PC-3 (cell line): ENCODE data around the gene PPP1R3F. TPM values are rescaled to one million over a fixed set of nuclear protein-coding genes. Genes with fewer than 3 reads are reported as not detected.
"Not testable (repeated sequence)": the region's sequence is repeated elsewhere in the genome, so short reads cannot be mapped to it uniquely, and the experiment has no call there.

ENCODE experiments used
- ATAC-seq: fragments of 200-7000 bp; cut with Tn5 transposase; 2 replicates; pipeline ENCODE4 v1.9.1; 2020; ENCODE audit warnings: mild to moderate bottlenecking, moderate library complexity
- BruUV-seq: library from RNA; stranded (reverse); fragments of 400-500 nt; replicated peaks from 2 replicates; lab custom pipeline; 2021; lab: Mats Ljungman, UMichigan
- CTCF ChIA-PET: fragments of 300-600 bp; sonication (Branson Sonifier 250); formaldehyde crosslinking; loops from one replicate; lab custom pipeline; 2022; ENCODE audit warnings: antibody characterized with exemption; lab: Charles Lee
- POLR2A ChIA-PET: fragments of 300-600 bp; sonication (Branson Sonifier 250); formaldehyde crosslinking; loops from one replicate; lab custom pipeline; 2022; ENCODE audit warnings: antibody characterized with exemption; ENCODE audit not compliant: unreplicated experiment; lab: Charles Lee
- DNase-seq: peaks from one replicate; pipeline ENCODE4 v3.0.0-alpha.2; 2015
- H2AFZ ChIP-seq: fragments of 300-600 bp; sonication (generic); 2 replicates; pipeline ENCODE4 v1.6.0; 2016; ENCODE audit warnings: antibody characterized with exemption, low read length
- H3F3A ChIP-seq: fragments of 300-600 bp; sonication (generic); one replicate; pipeline ENCODE4 v1.6.0; 2017; ENCODE audit warnings: antibody characterized with exemption, low read length, control low read depth, mild to moderate bottlenecking; ENCODE audit not compliant: unreplicated experiment
- H3K27ac ChIP-seq: fragments of 300-600 bp; sonication (generic); 2 replicates; pipeline ENCODE4 v1.5.1; 2016; ENCODE audit warnings: mild to moderate bottlenecking, low read length
- H3K27me3 ChIP-seq: fragments of 300-600 bp; sonication (generic); 2 replicates; pipeline ENCODE4 v1.6.1; 2016; ENCODE audit warnings: low read length, mixed read lengths
- H3K36me3 ChIP-seq: fragments of 300-600 bp; sonication (generic); 2 replicates; pipeline ENCODE4 v1.6.1; 2016; ENCODE audit warnings: low read depth, mixed run types, low read length, mixed read lengths
- H3K4me1 ChIP-seq: fragments of 300-600 bp; sonication (generic); 2 replicates; pipeline ENCODE4 v1.5.1; 2016; ENCODE audit warnings: low read length; ENCODE audit not compliant: insufficient read depth
- H3K4me2 ChIP-seq: fragments of 300-600 bp; sonication (generic); 2 replicates; pipeline ENCODE4 v1.6.0; 2016; ENCODE audit warnings: low read length
- H3K4me3 ChIP-seq: fragments of 300-600 bp; sonication (generic); 2 replicates; pipeline ENCODE4 v1.5.1; 2016; ENCODE audit warnings: mild to moderate bottlenecking, low read length, mixed read lengths
- H3K79me2 ChIP-seq: fragments of 300-600 bp; sonication (generic); 2 replicates; pipeline ENCODE4 v1.6.1; 2017; ENCODE audit warnings: low read length, mixed read lengths
- H3K9ac ChIP-seq: fragments of 300-600 bp; sonication (generic); 2 replicates; pipeline ENCODE4 v1.6.0; 2016; ENCODE audit warnings: mild to moderate bottlenecking, low read length
- H3K9me2 ChIP-seq: fragments of 300-600 bp; sonication (generic); replicated peaks from 2 replicates; pipeline ENCODE4 v1.6.1; 2016; ENCODE audit warnings: mixed run types, low read length, mixed read lengths
- H3K9me3 ChIP-seq: fragments of 300-600 bp; sonication (generic); 2 replicates; pipeline ENCODE4 v1.6.1; 2016; ENCODE audit warnings: low read length, mixed read lengths
- H4K20me1 ChIP-seq: fragments of 300-600 bp; sonication (generic); 2 replicates; pipeline ENCODE4 v1.6.1; 2016; ENCODE audit warnings: low read length, mixed read lengths
- EZH2 ChIP-seq: fragments of 300-600 bp; sonication (generic); IDR thresholded peaks from one replicate; pipeline ENCODE4 v1.6.1; 2017; ENCODE audit warnings: antibody characterized with exemption, mild to moderate bottlenecking, low read length; ENCODE audit not compliant: unreplicated experiment
- EZH2phosphoT487 ChIP-seq: fragments of 300-600 bp; sonication (generic); IDR thresholded peaks from 2 replicates; pipeline ENCODE4 v1.6.1; 2018; ENCODE audit warnings: mild to moderate bottlenecking, antibody characterized with exemption, low read length, borderline replicate concordance
- intact Hi-C: fragments of 100-400 bp; cut with micrococcal nuclease; formaldehyde crosslinking; loops from 2 replicates; pipeline ENCODE4 v1.9.0; 2023
- total RNA-seq: library from RNA; depleted of rRNA; stranded (reverse); fragments of >200 nt; gene quantifications from 2 replicates; pipeline ENCODE4 v1.2.3, GENCODE V29; 2014
- TF ChIP-seq, protein P1 (sequence below): fragments of 300-600 bp; sonication (generic); conservative IDR thresholded peaks from 2 replicates; pipeline ENCODE4 v1.5.1; 2017; ENCODE audit warnings: antibody characterized with exemption, low read depth, mild to moderate bottlenecking, low read length

Gene PPP1R3F
- total RNA-seq, 1 experiment from 2014 or later, result 11.8 TPM

DNA sequence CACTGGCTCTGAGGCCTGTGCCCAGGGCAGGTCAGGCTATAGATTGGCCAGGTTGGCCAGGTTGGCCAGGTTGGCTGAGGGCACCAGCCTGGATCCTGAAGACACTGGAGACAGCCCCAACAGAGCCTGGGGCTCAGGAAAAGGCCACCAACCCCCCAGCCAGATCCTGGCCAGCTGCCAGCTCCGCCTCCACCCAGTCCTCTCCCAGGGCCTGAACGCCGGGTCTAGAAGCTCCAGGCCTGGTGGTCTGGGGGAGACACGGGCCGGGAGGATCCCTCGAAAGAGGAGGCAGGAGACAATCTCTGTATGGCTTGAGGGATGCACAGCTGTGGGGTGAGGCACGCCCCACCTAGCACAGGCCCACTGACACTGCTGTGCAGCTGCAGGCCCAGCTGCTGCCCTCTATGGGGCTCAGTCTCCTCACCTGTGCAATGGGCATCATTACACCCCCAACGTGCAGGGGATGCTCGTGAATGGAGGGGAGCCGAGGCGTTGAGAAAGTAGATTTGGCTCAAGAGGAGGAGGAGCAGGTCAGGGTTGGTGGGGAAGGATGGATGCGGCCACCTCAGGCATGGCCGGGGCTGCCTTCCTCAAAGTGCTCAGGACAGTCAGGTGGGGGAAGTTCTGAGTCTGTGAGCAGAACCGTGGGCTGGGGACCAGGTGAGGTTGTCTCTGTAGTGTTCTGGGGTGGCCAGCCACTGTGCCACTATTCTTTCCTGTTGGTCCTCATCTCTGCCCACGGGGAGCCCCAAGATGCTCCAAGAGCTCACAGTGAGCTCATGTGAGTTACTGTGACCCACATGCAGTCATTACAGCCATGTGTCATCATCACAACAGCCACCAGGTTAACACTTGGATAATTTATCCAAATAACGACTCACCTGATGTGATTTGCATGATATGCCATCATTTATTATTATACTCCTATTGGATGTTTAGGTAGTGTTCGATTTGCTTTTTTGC, 23.1 kb downstream of the PPP1R3F start:
- Histone ChIP-seq H2AFZ (no peak overlapping the region), H3K79me2 (no peaks in the 10 kb centered on the region), H3K36me3 (no peaks in the 10 kb centered on the region), H3F3A (no peaks in the 10 kb centered on the region), H3K9me2 (no peaks in the 10 kb centered on the region), H3K4me1 (no peaks in the 10 kb centered on the region), H3K4me3 (no peak overlapping the region), H3K4me2 (no peak overlapping the region), H3K27me3 (no peaks in the 10 kb centered on the region), H3K9ac (no peak overlapping the region), H3K27ac (no peak overlapping the region), H3K9me3 (no peaks in the 10 kb centered on the region), H4K20me1 (no peaks in the 10 kb centered on the region)
- POLR2A ChIA-PET, result no interaction called here
- CTCF ChIA-PET, result interaction anchor here (0.9 kb wide), 1 partner anchor 100 kb away, joined by 3 read pairs; no protein-coding TSS in a partner anchor
- DNase-seq (no peak), ATAC-seq (no peak)
- intact Hi-C loops, result loop anchor here (2.0 kb wide), 2 partner anchors 462 to 546 kb away; no protein-coding TSS in a partner anchor
- no TSS peak for BruUV-seq
- TF ChIP-seq, protein P1, sequence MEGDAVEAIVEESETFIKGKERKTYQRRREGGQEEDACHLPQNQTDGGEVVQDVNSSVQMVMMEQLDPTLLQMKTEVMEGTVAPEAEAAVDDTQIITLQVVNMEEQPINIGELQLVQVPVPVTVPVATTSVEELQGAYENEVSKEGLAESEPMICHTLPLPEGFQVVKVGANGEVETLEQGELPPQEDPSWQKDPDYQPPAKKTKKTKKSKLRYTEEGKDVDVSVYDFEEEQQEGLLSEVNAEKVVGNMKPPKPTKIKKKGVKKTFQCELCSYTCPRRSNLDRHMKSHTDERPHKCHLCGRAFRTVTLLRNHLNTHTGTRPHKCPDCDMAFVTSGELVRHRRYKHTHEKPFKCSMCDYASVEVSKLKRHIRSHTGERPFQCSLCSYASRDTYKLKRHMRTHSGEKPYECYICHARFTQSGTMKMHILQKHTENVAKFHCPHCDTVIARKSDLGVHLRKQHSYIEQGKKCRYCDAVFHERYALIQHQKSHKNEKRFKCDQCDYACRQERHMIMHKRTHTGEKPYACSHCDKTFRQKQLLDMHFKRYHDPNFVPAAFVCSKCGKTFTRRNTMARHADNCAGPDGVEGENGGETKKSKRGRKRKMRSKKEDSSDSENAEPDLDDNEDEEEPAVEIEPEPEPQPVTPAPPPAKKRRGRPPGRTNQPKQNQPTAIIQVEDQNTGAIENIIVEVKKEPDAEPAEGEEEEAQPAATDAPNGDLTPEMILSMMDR, result no peak
- TF ChIP-seq EZH2, result no peak
- TF ChIP-seq EZH2phosphoT487, result no peak

DNA sequence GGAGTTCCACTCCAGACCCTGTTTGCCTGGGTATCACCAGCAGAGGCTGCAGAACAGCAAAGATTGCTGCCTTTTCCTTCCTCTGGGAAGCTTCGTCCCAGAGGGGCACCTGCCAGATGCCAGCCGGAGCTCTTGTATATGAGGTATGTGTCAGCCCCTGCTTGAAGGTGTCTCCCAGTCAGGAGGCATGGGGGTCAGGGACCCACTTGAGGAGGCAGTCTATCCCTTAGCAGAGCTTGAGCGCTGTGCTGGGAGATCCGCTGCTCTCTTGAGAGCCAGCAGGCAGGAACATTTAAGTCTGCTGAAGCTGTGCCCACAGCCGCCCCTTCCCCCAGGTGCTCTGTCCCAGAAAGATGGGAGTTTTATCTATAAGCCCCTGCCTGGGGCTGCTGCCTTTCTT, 29.7 kb downstream of the PPP1R3F start:
- BruUV-seq, H3K27me3 ChIP-seq, ATAC-seq, H2AFZ ChIP-seq, H4K20me1 ChIP-seq, H3K4me2 ChIP-seq, H3F3A ChIP-seq, H3K9me2 ChIP-seq, H3K36me3 ChIP-seq, H3K79me2 ChIP-seq, H3K27ac ChIP-seq, H3K9me3 ChIP-seq, H3K9ac ChIP-seq, H3K4me3 ChIP-seq, CTCF ChIA-PET, DNase-seq, intact Hi-C loops, H3K4me1 ChIP-seq, POLR2A ChIA-PET: not testable (repeated sequence)

DNA sequence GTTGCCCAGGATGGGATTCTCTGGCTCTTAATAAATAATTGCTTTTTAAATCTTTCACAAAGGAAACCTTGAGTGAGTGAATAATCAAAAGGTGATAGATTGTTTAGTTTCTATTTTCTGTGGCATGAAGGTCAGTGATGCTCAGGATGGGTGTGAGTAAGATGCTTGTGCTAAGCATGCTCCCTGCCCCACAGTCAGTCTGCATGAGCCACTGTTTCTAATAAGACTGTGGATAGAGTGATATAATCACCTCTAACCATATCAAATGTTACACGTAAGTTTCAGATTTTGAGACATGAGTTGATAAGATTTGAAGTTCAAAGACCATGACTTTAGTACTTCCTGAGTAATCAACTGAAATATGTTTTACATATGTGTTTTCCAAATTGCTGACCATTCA, 31.1 kb downstream of the PPP1R3F start:
- ATAC-seq, result no peak
- no TSS peak for BruUV-seq
- H3K9me2 ChIP-seq, result no peaks in the 10 kb centered on the region
- CTCF ChIA-PET, result no interaction called here
- no peaks in the 10 kb centered on the region; the same call in 1 of the 2 replicates for H3K27me3 ChIP-seq
- H3K9ac ChIP-seq, result no peak overlapping the region
- no peak for DNase-seq
- H3K4me1 ChIP-seq, result no peaks in the 10 kb centered on the region
- no peak overlapping the region for H2AFZ ChIP-seq
- TF ChIP-seq EZH2 (no peak), EZH2phosphoT487 (no peak)
- TF ChIP-seq, protein P1, result no peak
- no peaks in the 10 kb centered on the region for H4K20me1 ChIP-seq
- H3K4me3 ChIP-seq, result no peak overlapping the region
- intact Hi-C loops, result no loop called here
- H3K9me3 ChIP-seq, result no peaks in the 10 kb centered on the region
- no peaks in the 10 kb centered on the region for H3K36me3 ChIP-seq
- no peak overlapping the region for H3K27ac ChIP-seq
- POLR2A ChIA-PET, result no interaction called here
- H3K79me2 ChIP-seq, result no peaks in the 10 kb centered on the region
- no peak overlapping the region for H3K4me2 ChIP-seq
- no peaks in the 10 kb centered on the region for H3F3A ChIP-seq
